Suppressor macrophage treated with lipopolysaccharide for 1 hour (primary cell): ENCODE data around the gene CARD11.

Source experiments
- DNase-seq, 3 donors: peaks; one replicate each; pipeline ENCODE4 v3.0.0-alpha.2; 2020 to 2022

Gene CARD11

GRCh38 chr7:3043544-3044371 lies at the start of gene CARD11:
TSS of gene CARD11 (minus strand) at chr7:3043867. CDS start at chr7:2958506, 85,361 bp downstream.
- no peak for DNase-seq

- DNase-seq = peak; percentile 77 to 82 (median 77)
Observed at GRCh38 chr7:3092468-3092867, 48.8 kb upstream of the CARD11 start.

- DNase-seq = no peak
Observed at GRCh38 chr7:3091631-3092030, 48.0 kb upstream of the CARD11 start.

- peak; percentile 42 to 51 (median 44) for DNase-seq
Observed at GRCh38 chr7:3089493-3089892, 45.8 kb upstream of the CARD11 start.

- DNase-seq = no peak
Observed at GRCh38 chr7:3087243-3087755, 43.6 kb upstream of the CARD11 start.

GRCh38 chr7:3083350-3083749 lies 39.7 kb upstream of the CARD11 start:
- no peak for DNase-seq

- no peak for DNase-seq
Observed at GRCh38 chr7:3082831-3083230, 39.2 kb upstream of the CARD11 start.

GRCh38 chr7:3082386-3082785 lies 38.7 kb upstream of the CARD11 start:
- no peak for DNase-seq

- no peak for DNase-seq
Observed at GRCh38 chr7:3080106-3080505, 36.4 kb upstream of the CARD11 start.

- DNase-seq = no peak
Observed at GRCh38 chr7:3078514-3078913, 34.8 kb upstream of the CARD11 start.

GRCh38 chr7:3076700-3077099 lies 33.0 kb upstream of the CARD11 start:
- DNase-seq = no peak

GRCh38 chr7:3076163-3076562 lies 32.5 kb upstream of the CARD11 start:
- DNase-seq = no peak

GRCh38 chr7:3075441-3075840 lies 31.8 kb upstream of the CARD11 start:
- no peak for DNase-seq

GRCh38 chr7:3074459-3074821 lies 30.8 kb upstream of the CARD11 start:
- peak in 1 of 3 donors; percentile 28 for DNase-seq

- peak; percentile 17 to 44 (median 27) for DNase-seq
Observed at GRCh38 chr7:3073763-3074458, 30.2 kb upstream of the CARD11 start.

GRCh38 chr7:3070908-3071307 lies 27.2 kb upstream of the CARD11 start:
- DNase-seq = no peak

GRCh38 chr7:3069771-3070449 lies 26.2 kb upstream of the CARD11 start:
- no peak for DNase-seq

GRCh38 chr7:3068530-3068929 lies 24.9 kb upstream of the CARD11 start:
- peak; percentile 81 to 91 (median 91) for DNase-seq

- DNase-seq = peak in 2 of 3 donors; percentile 12 to 21
Observed at GRCh38 chr7:3067606-3068380, 24.1 kb upstream of the CARD11 start.

- DNase-seq = peak; percentile 66 to 86 (median 74)
Observed at GRCh38 chr7:3067193-3067592, 23.5 kb upstream of the CARD11 start.

- DNase-seq = no peak
Observed at GRCh38 chr7:3066506-3066905, 22.8 kb upstream of the CARD11 start.

- peak; percentile 58 to 75 (median 65) for DNase-seq
Observed at GRCh38 chr7:3065724-3066143, 22.1 kb upstream of the CARD11 start.

GRCh38 chr7:3064067-3064466 lies 20.4 kb upstream of the CARD11 start:
- DNase-seq = no peak
